ENCODE measurements around the gene LRRC55. TPM values are rescaled to one million over a fixed set of nuclear protein-coding genes. Genes with fewer than 3 reads are reported as not detected.

The LRRC55 gene
- total RNA-seq, 2 donors from 2014 or later: 0.04 TPM; not detected in 1

DNA sequence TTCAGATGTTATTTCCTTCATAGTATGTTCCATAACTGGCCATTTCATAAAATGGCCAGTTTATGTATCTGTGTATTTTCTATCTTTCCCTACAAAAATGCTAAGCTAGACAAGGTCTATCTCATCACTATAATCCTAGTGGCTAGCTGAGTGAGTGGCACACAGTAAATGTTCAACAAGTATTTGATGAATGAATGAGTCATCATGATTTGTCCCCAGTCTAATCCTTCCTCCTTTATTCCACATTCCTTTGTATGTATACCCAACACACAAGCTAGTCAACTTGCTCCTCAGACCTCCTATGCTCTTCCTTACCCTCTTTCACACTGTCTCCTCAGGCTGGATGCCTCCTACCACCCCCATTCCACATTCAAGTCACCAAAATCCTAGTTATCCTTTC lies 42.8 kb downstream of the LRRC55 start:
- Histone ChIP-seq H3K9ac (ENCODE audit: extremely low read depth, low read length, poor library complexity, severe bottlenecking) (no peak overlapping the region), H3K27ac (ENCODE audit: low read depth, low read length) (peak overlapping the region; percentile 39), H3K4me3 (ENCODE audit: low read length) (no peak overlapping the region), H3K9me3 (ENCODE audit: control insufficient read depth, low read length) (peaks cover 6% of the 10 kb centered on the region), H3K27me3 (ENCODE audit: control insufficient read depth, insufficient read depth, low read length, poor library complexity, severe bottlenecking) (no peaks in the 10 kb centered on the region), H3K4me1 (ENCODE audit: control insufficient read depth, insufficient read depth, low read length) (peaks cover 14% of the 10 kb centered on the region), H3K36me3 (ENCODE audit: control insufficient read depth, insufficient read depth, low read length) (no peaks in the 10 kb centered on the region)
- no peak overlapping the region for H3K4me3 Mint-ChIP-seq
- no peak for DNase-seq
- no peak overlapping the region for H3K27ac Mint-ChIP-seq
- H3K9me3 Mint-ChIP-seq: peaks cover 4% of the 10 kb centered on the region
- no peaks in the 10 kb centered on the region for H3K36me3 Mint-ChIP-seq (ENCODE audit: low read depth)
- H3K4me1 Mint-ChIP-seq: peaks cover 17% of the 10 kb centered on the region
- TF ChIP-seq CTCF (conservative IDR thresholded peaks at IDR 0.05): no peak
- peaks cover 2% of the 10 kb centered on the region for H3K27me3 Mint-ChIP-seq (ENCODE audit: insufficient read depth)

DNA sequence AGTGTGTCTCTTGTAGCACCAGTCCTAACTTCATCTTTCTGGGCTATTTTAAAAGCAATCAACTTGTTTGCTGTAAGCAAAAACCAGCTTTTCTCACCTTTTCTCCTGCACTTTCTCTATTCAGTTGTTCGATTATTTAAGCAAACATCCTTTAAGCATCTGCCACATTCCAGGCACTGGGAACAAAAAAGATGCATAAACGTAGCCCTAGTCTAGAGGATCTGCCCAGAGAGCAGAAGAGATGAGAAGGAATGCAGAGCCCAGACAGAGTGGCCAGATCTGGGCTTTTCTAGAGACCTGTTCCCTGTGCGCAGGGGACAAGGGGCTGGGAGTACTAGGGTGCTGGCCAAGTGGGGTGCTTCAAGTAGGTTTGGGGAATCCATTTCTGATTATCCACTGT lies 46.8 kb downstream of the LRRC55 start:
- Histone ChIP-seq H3K27ac (ENCODE audit: low read depth, low read length) (no peak overlapping the region), H3K4me1 (ENCODE audit: control insufficient read depth, insufficient read depth, low read length) (peaks cover 5% of the 10 kb centered on the region), H3K9ac (ENCODE audit: extremely low read depth, low read length, poor library complexity, severe bottlenecking) (no peak overlapping the region), H3K4me3 (ENCODE audit: low read length) (no peak overlapping the region), H3K9me3 (ENCODE audit: control insufficient read depth, low read length) (peaks cover 6% of the 10 kb centered on the region), H3K27me3 (ENCODE audit: control insufficient read depth, insufficient read depth, low read length, poor library complexity, severe bottlenecking) (peaks cover 9% of the 10 kb centered on the region), H3K36me3 (ENCODE audit: control insufficient read depth, insufficient read depth, low read length) (no peaks in the 10 kb centered on the region)
- TF ChIP-seq CTCF (conservative IDR thresholded peaks at IDR 0.05): no peak
- peak; percentile 80 for DNase-seq
- Mint-ChIP-seq H3K9me3 (peaks cover 4% of the 10 kb centered on the region), H3K4me3 (no peak overlapping the region), H3K4me1 (peaks cover 30% of the 10 kb centered on the region), H3K27ac (no peak overlapping the region), H3K27me3 (ENCODE audit: insufficient read depth) (peaks cover 33% of the 10 kb centered on the region), H3K36me3 (ENCODE audit: low read depth) (no peaks in the 10 kb centered on the region)
- WGBS, 2 experiments (ENCODE audit: insufficient coverage in 1 of 2, insufficient read length in 1 of 2): 67 to 68% methylated on average over 2 to 3 of the region's 3 CpGs

DNA sequence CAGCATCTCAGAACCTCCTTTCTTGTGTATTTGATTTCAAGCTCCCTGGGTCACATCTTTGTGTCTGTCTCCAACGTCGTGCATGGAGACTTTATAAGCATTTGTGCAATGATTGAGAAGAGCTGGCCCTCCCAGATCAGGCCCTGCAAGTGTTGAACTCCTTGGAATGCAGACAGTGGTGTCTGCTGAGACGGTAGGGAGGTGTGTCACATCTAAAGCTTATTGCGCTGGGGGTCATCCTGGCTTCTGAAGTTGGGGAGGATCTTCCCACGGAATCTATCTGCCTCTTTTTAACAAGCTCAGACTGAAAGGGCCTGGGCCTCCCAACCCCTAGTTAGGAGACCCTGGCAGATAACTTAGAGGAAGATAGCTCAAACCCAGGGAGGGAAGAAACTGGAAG lies 48.6 kb downstream of the LRRC55 start:
- no peak overlapping the region for H3K4me3 Mint-ChIP-seq

More for the DNA sequence above, 48.6 kb downstream of the LRRC55 start:
- no peak for DNase-seq
- H3K4me1 ChIP-seq (ENCODE audit: control insufficient read depth, insufficient read depth, low read length): peaks cover 5% of the 10 kb centered on the region
- H3K9ac ChIP-seq (ENCODE audit: extremely low read depth, low read length, poor library complexity, severe bottlenecking): no peak overlapping the region
- H3K4me1 Mint-ChIP-seq: peaks cover 43% of the 10 kb centered on the region
- H3K27ac ChIP-seq (ENCODE audit: low read depth, low read length): no peak overlapping the region
- peaks cover 6% of the 10 kb centered on the region for H3K9me3 ChIP-seq (ENCODE audit: control insufficient read depth, low read length)
- H3K36me3 ChIP-seq (ENCODE audit: control insufficient read depth, insufficient read depth, low read length): no peaks in the 10 kb centered on the region
- H3K27ac Mint-ChIP-seq: no peak overlapping the region
- peaks cover 4% of the 10 kb centered on the region for H3K9me3 Mint-ChIP-seq
- no peaks in the 10 kb centered on the region for H3K36me3 Mint-ChIP-seq (ENCODE audit: low read depth)
- peaks cover 9% of the 10 kb centered on the region for H3K27me3 ChIP-seq (ENCODE audit: control insufficient read depth, insufficient read depth, low read length, poor library complexity, severe bottlenecking)
- peaks cover 33% of the 10 kb centered on the region for H3K27me3 Mint-ChIP-seq (ENCODE audit: insufficient read depth)
- H3K4me3 ChIP-seq (ENCODE audit: low read length): no peak overlapping the region
- 82% methylated on average over 5 of the region's 5 CpGs; no CpG with 5 or more reads in 1 of the 2 experiments for WGBS, 2 experiments (ENCODE audit: insufficient coverage in 1 of 2, insufficient read length in 1 of 2)
- no peak for TF ChIP-seq CTCF (conservative IDR thresholded peaks at IDR 0.05)
